Measurements from ENCODE around the gene IGSF5.

DNA sequence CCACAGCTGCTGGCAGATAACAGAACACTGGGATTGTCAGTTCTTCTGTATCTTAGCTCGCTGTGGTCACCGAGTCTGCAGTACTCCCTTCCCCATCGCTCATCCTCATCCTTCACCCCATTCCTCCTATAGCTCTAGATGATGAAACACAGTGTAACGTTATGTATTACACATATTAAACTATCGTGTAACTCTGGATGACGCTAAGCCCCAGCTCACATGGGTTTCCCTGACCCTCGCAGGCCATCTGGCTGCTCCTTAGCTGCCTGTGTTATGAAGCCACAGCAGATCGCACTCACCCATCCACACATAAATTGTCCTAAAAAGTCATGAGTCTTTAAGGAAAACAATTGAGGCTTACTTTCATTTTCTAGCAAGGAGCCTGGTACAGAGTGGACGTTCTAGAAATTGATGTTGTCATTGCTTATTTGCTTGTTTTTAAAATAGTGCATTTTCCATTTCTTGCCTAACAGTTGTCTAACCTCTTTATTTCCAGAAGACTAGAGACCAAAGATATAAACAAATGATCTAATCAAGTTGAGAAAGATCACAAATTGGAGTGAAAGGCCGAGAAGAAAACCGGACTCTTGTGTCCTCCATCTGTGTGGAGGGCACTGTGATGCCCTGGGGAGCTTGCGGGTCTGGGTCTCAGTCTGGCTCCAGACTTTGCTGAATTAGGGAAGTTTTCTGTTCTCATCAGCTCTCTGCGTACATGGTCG, 97.9 kb downstream of the IGSF5 start:
- TF ChIP-seq, protein P1, sequence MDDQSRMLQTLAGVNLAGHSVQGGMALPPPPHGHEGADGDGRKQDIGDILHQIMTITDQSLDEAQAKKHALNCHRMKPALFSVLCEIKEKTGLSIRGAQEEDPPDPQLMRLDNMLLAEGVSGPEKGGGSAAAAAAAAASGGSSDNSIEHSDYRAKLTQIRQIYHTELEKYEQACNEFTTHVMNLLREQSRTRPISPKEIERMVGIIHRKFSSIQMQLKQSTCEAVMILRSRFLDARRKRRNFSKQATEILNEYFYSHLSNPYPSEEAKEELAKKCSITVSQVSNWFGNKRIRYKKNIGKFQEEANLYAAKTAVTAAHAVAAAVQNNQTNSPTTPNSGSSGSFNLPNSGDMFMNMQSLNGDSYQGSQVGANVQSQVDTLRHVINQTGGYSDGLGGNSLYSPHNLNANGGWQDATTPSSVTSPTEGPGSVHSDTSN (IDR thresholded peaks at IDR 0.05; ENCODE audit: insufficient replicate concordance, low read depth, low read length), result no peak
- TF ChIP-seq ZNF217 (IDR thresholded peaks at IDR 0.05) (no peak), CHD4 (IDR thresholded peaks at IDR 0.05) (no peak)
- TF ChIP-seq, protein P2, sequence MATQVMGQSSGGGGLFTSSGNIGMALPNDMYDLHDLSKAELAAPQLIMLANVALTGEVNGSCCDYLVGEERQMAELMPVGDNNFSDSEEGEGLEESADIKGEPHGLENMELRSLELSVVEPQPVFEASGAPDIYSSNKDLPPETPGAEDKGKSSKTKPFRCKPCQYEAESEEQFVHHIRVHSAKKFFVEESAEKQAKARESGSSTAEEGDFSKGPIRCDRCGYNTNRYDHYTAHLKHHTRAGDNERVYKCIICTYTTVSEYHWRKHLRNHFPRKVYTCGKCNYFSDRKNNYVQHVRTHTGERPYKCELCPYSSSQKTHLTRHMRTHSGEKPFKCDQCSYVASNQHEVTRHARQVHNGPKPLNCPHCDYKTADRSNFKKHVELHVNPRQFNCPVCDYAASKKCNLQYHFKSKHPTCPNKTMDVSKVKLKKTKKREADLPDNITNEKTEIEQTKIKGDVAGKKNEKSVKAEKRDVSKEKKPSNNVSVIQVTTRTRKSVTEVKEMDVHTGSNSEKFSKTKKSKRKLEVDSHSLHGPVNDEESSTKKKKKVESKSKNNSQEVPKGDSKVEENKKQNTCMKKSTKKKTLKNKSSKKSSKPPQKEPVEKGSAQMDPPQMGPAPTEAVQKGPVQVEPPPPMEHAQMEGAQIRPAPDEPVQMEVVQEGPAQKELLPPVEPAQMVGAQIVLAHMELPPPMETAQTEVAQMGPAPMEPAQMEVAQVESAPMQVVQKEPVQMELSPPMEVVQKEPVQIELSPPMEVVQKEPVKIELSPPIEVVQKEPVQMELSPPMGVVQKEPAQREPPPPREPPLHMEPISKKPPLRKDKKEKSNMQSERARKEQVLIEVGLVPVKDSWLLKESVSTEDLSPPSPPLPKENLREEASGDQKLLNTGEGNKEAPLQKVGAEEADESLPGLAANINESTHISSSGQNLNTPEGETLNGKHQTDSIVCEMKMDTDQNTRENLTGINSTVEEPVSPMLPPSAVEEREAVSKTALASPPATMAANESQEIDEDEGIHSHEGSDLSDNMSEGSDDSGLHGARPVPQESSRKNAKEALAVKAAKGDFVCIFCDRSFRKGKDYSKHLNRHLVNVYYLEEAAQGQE (IDR thresholded peaks at IDR 0.05; ENCODE audit: low read depth, low read length), result no peak
- TF ChIP-seq, protein P3, sequence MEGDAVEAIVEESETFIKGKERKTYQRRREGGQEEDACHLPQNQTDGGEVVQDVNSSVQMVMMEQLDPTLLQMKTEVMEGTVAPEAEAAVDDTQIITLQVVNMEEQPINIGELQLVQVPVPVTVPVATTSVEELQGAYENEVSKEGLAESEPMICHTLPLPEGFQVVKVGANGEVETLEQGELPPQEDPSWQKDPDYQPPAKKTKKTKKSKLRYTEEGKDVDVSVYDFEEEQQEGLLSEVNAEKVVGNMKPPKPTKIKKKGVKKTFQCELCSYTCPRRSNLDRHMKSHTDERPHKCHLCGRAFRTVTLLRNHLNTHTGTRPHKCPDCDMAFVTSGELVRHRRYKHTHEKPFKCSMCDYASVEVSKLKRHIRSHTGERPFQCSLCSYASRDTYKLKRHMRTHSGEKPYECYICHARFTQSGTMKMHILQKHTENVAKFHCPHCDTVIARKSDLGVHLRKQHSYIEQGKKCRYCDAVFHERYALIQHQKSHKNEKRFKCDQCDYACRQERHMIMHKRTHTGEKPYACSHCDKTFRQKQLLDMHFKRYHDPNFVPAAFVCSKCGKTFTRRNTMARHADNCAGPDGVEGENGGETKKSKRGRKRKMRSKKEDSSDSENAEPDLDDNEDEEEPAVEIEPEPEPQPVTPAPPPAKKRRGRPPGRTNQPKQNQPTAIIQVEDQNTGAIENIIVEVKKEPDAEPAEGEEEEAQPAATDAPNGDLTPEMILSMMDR (IDR thresholded peaks at IDR 0.05 in 2 of 3, conservative IDR thresholded peaks at IDR 0.05 in 1 of 3; ENCODE audit: control insufficient read depth in 2 of 3, extremely low read depth in 1 of 3, insufficient read depth in 1 of 3, low read depth in 3 of 3, low read length in 3 of 3), result no peak

Data from GM12878 (cell line).